ENCODE data around the gene SLC46A2.

The SLC46A2 gene

GRCh38 chr9:112846528-112847488, 43.9 kb downstream of the SLC46A2 start:
- H3K4me3 ChIP-seq (ENCODE audit: low read length): no peak overlapping the region
- TF ChIP-seq, protein P1, sequence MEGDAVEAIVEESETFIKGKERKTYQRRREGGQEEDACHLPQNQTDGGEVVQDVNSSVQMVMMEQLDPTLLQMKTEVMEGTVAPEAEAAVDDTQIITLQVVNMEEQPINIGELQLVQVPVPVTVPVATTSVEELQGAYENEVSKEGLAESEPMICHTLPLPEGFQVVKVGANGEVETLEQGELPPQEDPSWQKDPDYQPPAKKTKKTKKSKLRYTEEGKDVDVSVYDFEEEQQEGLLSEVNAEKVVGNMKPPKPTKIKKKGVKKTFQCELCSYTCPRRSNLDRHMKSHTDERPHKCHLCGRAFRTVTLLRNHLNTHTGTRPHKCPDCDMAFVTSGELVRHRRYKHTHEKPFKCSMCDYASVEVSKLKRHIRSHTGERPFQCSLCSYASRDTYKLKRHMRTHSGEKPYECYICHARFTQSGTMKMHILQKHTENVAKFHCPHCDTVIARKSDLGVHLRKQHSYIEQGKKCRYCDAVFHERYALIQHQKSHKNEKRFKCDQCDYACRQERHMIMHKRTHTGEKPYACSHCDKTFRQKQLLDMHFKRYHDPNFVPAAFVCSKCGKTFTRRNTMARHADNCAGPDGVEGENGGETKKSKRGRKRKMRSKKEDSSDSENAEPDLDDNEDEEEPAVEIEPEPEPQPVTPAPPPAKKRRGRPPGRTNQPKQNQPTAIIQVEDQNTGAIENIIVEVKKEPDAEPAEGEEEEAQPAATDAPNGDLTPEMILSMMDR (conservative IDR thresholded peaks at IDR 0.05; ENCODE audit: low read depth, low read length): no peak
- DNase-seq (ENCODE audit: low read depth): no peak

GRCh38 chr9:112844771-112845542, 45.7 kb downstream of the SLC46A2 start:
- TF ChIP-seq, protein P1 (conservative IDR thresholded peaks at IDR 0.05; ENCODE audit: low read depth, low read length): peak; percentile 99
- DNase-seq (ENCODE audit: low read depth): peak; percentile 9
- H3K4me3 ChIP-seq (ENCODE audit: low read length): no peak overlapping the region

GRCh38 chr9:112842555-112842954, 48.1 kb downstream of the SLC46A2 start:
- no peak overlapping the region for H3K4me3 ChIP-seq (ENCODE audit: low read length)
- TF ChIP-seq, protein P1 (conservative IDR thresholded peaks at IDR 0.05; ENCODE audit: low read depth, low read length): no peak
- DNase-seq (ENCODE audit: low read depth): no peak

DNA sequence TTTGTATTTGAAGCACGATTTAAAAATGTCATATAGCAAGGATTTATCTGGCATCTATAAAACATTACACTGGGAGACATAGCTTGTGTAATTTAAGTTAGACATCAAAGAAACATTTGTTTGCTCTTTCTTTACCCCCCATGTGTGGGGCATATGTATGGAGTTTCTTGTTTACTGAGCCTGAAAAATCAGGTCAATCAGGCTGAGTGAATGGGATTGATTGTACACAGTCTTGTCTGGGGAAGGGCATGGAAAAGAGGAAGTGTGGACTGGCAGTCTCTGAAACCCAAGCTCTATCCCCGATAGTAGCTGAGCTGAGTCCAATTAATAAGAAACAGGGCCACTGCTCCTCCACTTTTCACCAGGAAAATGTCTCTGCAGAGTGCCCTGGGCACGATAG, 49.4 kb downstream of the SLC46A2 start:
- TF ChIP-seq, protein P1 (conservative IDR thresholded peaks at IDR 0.05; ENCODE audit: low read depth, low read length): no peak
- H3K4me3 ChIP-seq (ENCODE audit: low read length): no peak overlapping the region
- no peak for DNase-seq (ENCODE audit: low read depth)

- DNase-seq (ENCODE audit: low read depth): no peak
- TF ChIP-seq, protein P1 (conservative IDR thresholded peaks at IDR 0.05; ENCODE audit: low read depth, low read length): no peak
- H3K4me3 ChIP-seq (ENCODE audit: low read length): no peak overlapping the region
Measured at GRCh38 chr9:112839331-112839730, 51.3 kb downstream of the SLC46A2 start.

DNA sequence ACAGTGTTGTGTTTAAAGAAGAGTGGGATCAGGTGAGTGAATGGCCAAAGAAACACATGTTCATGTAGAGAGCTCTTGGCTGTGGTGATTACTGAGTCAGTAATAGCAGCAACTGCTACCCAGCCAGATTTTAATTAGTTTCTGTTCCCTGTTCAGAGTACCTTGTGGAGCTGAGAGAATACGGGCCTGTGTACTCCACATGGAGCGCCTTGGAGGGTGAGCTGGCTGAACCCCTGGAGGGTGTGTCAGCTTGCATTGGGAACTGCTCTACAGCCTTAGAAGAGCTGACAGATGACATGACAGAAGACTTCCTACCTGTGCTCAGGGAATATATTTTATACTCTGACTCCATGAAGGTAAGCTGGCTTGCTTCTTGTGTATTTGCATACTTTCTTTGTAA, 52.3 kb downstream of the SLC46A2 start:
- no peak for DNase-seq (ENCODE audit: low read depth)
- H3K4me3 ChIP-seq (ENCODE audit: low read length): no peak overlapping the region
- TF ChIP-seq, protein P1 (conservative IDR thresholded peaks at IDR 0.05; ENCODE audit: low read depth, low read length): no peak

All from retinal pigment epithelial cell (primary cell).